Measurements from ENCODE around the gene TMEM45B.
"Not testable (repeated sequence)": the region's sequence is repeated elsewhere in the genome, so short reads cannot be mapped to it uniquely, and the experiment has no call there.

TMEM45B gene

DNA sequence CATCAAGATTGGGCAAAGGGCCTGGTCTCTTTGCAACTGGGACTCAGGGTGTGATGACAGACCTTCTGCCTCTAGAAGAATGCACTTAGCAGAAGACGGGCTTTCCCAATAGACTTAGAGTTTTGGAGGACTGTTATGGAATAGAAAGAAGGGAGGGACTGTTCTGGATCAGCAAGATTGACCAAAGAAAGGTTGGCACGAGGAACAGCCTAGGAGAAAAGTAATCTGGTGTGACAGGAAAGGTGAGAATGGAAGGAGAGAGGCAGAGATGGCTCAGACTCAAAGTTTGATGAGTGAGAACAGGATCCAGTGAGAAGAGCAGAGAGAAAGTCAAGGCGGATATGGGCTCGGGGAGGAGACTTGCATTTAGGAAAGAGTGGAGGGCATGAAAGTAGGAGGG, 23.0 kb upstream of the TMEM45B start:
- TF ChIP-seq, protein P1, sequence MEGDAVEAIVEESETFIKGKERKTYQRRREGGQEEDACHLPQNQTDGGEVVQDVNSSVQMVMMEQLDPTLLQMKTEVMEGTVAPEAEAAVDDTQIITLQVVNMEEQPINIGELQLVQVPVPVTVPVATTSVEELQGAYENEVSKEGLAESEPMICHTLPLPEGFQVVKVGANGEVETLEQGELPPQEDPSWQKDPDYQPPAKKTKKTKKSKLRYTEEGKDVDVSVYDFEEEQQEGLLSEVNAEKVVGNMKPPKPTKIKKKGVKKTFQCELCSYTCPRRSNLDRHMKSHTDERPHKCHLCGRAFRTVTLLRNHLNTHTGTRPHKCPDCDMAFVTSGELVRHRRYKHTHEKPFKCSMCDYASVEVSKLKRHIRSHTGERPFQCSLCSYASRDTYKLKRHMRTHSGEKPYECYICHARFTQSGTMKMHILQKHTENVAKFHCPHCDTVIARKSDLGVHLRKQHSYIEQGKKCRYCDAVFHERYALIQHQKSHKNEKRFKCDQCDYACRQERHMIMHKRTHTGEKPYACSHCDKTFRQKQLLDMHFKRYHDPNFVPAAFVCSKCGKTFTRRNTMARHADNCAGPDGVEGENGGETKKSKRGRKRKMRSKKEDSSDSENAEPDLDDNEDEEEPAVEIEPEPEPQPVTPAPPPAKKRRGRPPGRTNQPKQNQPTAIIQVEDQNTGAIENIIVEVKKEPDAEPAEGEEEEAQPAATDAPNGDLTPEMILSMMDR (IDR thresholded peaks at IDR 0.05; ENCODE audit: extremely low read depth, missing control alignments) = no peak
- no peak for DNase-seq (ENCODE audit: low spot score)

DNA sequence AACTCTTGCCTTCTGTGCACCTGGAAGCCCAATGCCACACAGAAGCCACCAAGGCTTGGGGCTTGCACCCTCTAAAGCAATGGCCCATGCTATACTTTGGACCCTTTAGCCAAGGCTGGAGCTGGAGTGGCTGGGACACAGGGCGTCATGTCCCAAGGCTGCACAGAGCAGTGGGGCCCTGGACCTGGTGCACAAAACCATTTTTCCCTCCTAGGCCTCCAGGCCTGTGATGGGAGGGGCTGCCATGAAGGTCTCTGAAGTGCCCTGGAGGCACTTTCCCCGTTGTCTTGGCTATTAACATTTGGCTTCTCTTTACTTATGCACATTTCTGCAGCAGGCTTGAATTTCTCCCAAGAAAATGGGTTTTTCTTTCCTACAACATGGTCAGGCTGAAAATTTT, 20.6 kb upstream of the TMEM45B start:
- no peak for DNase-seq (ENCODE audit: low spot score)
- TF ChIP-seq, protein P1 (IDR thresholded peaks at IDR 0.05; ENCODE audit: extremely low read depth, missing control alignments) = no peak

DNA sequence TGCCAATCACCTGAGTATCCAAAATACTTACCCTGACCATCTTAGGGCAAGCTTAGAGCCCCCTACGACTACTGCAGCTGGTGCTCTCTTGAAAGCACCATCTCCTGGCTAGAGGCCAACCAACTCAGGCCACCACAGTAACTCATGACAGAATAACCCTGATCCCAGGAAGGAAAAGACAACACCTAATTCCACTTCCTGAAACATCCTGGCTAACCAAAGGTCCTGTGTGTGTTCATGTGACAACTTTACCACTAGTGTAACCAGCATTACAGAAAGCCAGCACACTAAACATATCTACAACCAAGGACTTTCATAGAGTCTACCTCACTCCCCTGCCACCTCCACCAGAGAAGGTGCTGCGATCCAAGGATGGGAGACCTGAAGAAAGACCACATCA, 17.4 kb upstream of the TMEM45B start:
- no peak for DNase-seq (ENCODE audit: low spot score)
- TF ChIP-seq, protein P1 (IDR thresholded peaks at IDR 0.05; ENCODE audit: extremely low read depth, missing control alignments) = no peak

DNA sequence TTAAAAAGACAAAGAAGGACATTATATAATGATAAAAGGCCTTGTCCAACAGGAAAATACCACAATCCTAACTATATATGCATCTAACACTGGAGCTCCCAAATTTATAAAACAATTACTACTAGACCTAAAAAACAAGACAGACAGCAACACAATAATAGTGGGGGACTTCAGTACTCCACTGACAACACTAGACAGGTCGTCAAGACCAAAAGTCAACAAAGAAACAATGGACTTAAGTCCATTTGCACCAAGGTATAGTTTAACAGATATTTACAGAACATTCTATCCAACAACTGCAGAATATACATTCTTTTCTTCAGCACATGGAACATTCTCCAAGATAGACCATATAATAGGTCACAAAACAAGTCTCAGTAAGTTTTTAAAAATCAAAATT, 15.5 kb upstream of the TMEM45B start:
- not testable (repeated sequence) for DNase-seq (ENCODE audit: low spot score)

DNA sequence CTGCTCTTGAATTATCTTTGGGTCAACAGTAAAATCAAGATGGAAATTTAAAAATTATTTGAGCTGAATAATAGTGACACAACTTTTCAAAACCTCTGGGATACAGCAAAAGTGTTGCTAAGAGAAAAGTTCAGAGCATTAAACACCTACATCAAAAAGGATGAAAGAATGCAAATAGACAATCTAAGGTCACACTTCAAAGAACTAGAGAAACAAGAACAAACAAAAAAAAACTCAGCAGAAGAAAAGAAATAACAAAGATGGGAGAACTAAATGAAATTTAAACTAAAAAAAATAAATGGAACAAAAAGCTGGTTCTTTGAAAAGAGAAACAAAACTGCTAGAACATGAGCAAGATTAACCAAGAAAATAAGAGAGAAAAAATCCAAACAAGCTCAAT, 15.0 kb upstream of the TMEM45B start:
- TF ChIP-seq, protein P1 (IDR thresholded peaks at IDR 0.05; ENCODE audit: extremely low read depth, missing control alignments) = no peak
- DNase-seq (ENCODE audit: low spot score) = no peak

DNA sequence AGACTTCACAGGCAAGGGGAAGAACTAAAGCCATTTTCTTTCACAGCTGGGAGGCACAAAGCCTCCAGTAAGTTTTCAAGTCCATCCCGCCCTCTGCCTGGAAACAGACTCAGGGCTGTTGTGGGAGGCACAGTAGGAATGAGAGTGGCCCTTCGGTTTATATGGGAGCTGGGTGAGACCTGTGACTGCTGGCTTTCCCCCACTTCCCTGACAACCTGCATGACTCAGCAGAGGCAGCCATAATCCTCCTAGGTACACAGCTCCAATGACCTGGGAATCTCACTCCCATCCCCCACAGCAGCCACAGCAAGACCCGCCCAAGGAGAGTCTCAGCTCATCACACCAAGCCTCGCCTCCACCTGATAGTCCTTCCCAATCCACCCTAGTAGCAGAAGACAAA, 12.1 kb upstream of the TMEM45B start:
- TF ChIP-seq, protein P1 (IDR thresholded peaks at IDR 0.05; ENCODE audit: extremely low read depth, missing control alignments) = no peak
- no peak for DNase-seq (ENCODE audit: low spot score)

DNA sequence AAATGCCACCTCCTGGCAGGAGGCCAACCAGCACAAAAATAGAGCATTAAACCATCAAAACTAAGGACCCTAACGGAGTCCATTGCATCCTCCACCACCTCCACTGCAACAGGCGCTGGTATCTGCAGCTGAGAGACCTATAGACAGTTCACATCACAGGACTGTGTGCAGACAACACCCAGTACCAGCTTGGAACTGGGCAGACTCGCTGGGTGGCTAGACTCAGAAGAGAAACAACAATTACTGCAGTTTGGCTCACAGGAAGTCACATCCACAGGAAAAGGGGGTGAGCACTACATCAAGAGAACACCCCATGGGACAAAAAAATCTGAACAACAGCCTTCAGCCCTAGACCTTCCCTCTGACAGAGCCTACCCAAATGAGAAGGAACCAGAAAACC, 11.6 kb upstream of the TMEM45B start:
- no peak for DNase-seq (ENCODE audit: low spot score)
- TF ChIP-seq, protein P1 (IDR thresholded peaks at IDR 0.05; ENCODE audit: extremely low read depth, missing control alignments) = no peak

DNA sequence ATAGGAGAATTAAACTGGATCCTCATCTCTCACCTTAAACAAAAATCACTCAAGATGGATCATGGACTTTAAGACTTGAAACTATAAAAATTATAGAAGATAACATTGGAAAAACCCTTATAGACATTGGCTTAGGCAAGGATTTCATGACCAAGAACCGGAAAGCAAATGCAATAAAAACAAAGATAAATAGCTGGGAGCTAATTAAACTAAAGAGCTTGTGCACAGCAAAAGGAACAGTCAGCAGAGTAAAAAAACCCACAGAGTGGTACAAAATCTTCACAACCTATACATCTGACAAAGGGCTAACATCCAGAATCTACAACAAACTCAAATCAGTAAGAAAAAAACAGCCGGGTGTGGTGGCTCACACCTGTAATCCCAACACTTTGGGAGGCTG, 7.4 kb upstream of the TMEM45B start:
- DNase-seq (ENCODE audit: low spot score) = not testable (repeated sequence)

DNA sequence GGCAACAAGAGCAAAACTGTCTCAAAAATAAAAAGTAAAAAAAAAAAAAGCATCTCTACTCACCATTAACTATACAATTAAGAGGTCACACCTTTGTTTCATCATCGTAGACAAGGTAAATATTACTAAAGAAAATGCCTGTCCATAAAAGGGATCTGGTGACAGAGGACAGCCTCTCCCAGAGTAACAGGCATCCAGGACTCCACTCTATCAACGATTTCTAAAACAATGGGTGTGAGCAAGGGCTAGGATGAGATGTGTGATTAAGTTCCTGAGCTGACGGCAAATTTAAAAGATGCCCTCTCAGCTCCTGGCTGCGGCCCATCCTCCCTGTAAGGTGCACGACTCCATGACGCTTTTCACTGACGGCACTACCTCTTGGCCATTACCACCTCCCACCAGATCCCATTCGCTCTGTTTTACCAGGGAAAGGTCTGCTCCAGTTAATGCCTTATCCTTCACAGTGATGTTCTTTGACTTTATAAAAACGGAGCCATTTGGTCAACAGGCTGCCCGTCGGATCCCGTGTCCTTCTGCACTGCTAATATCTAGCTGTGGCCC, 2.3 kb upstream of the TMEM45B start:
- TF ChIP-seq, protein P1 (IDR thresholded peaks at IDR 0.05; ENCODE audit: extremely low read depth, missing control alignments) = no peak
- no peak for DNase-seq (ENCODE audit: low spot score)

All from GM20000 (cell line).